Measurements from ENCODE around the gene ARHGAP26.
"Not testable (repeated sequence)": the region's sequence is repeated elsewhere in the genome, so short reads cannot be mapped to it uniquely, and the experiment has no call there.

DNA sequence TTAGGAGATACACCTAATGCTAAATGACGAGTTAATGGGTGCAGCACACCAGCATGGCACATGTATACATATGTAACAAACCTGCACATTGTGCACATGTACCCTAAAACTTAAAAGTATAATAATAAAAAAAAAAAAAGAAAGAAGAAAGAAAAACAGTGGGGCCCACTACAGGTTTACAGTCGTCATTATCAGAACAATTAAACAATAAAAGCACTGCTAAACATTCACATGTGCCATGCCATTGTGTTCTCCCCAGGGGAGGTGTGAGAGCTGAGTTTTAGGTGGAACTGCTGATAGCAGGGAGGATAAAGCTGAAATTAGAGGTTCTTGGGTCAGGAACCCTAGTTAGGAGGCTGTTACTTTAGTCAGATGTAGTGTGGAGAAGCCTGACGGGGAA lies 348.6 kb downstream of the ARHGAP26 start:
- TF ChIP-seq CEBPB (IDR thresholded peaks at IDR 0.05; ENCODE audit: low read depth); JUND (IDR thresholded peaks at IDR 0.05): not testable (repeated sequence)
- TF ChIP-seq, protein P1, sequence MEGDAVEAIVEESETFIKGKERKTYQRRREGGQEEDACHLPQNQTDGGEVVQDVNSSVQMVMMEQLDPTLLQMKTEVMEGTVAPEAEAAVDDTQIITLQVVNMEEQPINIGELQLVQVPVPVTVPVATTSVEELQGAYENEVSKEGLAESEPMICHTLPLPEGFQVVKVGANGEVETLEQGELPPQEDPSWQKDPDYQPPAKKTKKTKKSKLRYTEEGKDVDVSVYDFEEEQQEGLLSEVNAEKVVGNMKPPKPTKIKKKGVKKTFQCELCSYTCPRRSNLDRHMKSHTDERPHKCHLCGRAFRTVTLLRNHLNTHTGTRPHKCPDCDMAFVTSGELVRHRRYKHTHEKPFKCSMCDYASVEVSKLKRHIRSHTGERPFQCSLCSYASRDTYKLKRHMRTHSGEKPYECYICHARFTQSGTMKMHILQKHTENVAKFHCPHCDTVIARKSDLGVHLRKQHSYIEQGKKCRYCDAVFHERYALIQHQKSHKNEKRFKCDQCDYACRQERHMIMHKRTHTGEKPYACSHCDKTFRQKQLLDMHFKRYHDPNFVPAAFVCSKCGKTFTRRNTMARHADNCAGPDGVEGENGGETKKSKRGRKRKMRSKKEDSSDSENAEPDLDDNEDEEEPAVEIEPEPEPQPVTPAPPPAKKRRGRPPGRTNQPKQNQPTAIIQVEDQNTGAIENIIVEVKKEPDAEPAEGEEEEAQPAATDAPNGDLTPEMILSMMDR (IDR thresholded peaks at IDR 0.05 in 2 of 3, conservative IDR thresholded peaks at IDR 0.05 in 1 of 3; ENCODE audit: borderline replicate concordance in 1 of 3, insufficient read depth in 1 of 3, low read depth in 2 of 3, low read length in 2 of 3): not testable (repeated sequence)
